Cardiac fibroblast (primary cell): Measurements from ENCODE around the gene FEZ2.

ENCODE experiments used
- DNase-seq, 2 donors: peaks; one replicate each; pipeline versions ENCODE4 v3.0.0 to v3.0.0-alpha.2; 2010; ENCODE audit warnings: low read depth in 2 of 2
- H3K4me3 ChIP-seq, 2 donors: replicated peaks in 1 of 2; 1 replicate in 1 of 2; 2 replicates in 1 of 2; pipeline ENCODE4 v1.5.1; 2011; ENCODE audit warnings: low read depth in 2 of 2, low read length in 2 of 2, mild to moderate bottlenecking in 2 of 2, moderate library complexity in 1 of 2
- TF ChIP-seq, protein P1 (sequence below): IDR thresholded peaks from one replicate; pipeline ENCODE4 v1.5.1; 2011; ENCODE audit warnings: low read depth, mild to moderate bottlenecking, low read length, inconsistent platforms

Gene FEZ2

DNA sequence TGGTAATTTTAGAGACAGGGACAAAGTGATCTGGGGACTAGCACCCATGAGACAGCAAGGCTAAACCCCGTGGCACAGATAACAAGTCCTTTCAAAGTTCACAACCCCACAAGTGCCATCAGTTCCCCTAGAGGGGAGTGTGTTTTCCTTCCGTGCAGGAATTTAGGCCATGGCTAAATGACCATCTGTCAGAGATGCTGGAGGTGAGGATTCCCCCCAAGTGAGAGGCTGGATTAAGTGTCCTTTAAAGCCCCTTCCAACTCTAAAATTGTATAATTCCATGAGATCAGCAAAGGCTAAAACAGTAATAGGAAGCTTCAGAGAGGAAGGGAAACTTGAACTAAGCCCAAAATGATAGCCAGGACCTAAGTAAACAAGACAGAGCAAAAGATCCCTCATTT, 8.7 kb downstream of the FEZ2 start:
- no peak overlapping the region for H3K4me3 ChIP-seq
- TF ChIP-seq, protein P1, sequence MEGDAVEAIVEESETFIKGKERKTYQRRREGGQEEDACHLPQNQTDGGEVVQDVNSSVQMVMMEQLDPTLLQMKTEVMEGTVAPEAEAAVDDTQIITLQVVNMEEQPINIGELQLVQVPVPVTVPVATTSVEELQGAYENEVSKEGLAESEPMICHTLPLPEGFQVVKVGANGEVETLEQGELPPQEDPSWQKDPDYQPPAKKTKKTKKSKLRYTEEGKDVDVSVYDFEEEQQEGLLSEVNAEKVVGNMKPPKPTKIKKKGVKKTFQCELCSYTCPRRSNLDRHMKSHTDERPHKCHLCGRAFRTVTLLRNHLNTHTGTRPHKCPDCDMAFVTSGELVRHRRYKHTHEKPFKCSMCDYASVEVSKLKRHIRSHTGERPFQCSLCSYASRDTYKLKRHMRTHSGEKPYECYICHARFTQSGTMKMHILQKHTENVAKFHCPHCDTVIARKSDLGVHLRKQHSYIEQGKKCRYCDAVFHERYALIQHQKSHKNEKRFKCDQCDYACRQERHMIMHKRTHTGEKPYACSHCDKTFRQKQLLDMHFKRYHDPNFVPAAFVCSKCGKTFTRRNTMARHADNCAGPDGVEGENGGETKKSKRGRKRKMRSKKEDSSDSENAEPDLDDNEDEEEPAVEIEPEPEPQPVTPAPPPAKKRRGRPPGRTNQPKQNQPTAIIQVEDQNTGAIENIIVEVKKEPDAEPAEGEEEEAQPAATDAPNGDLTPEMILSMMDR: no peak
- DNase-seq: no peak

- TF ChIP-seq, protein P1: no peak
- DNase-seq: no peak
- no peak overlapping the region for H3K4me3 ChIP-seq
These were observed 10.4 kb downstream of the FEZ2 start for GRCh38 chr2:36587556-36587955.

- TF ChIP-seq, protein P1: no peak
- DNase-seq: no peak
- no peak overlapping the region for H3K4me3 ChIP-seq
These were observed 10.9 kb downstream of the FEZ2 start for GRCh38 chr2:36587101-36587500.

- no peak overlapping the region for H3K4me3 ChIP-seq
- TF ChIP-seq, protein P1: no peak
- DNase-seq: no peak
These were observed 11.3 kb downstream of the FEZ2 start for GRCh38 chr2:36586672-36587071.

DNA sequence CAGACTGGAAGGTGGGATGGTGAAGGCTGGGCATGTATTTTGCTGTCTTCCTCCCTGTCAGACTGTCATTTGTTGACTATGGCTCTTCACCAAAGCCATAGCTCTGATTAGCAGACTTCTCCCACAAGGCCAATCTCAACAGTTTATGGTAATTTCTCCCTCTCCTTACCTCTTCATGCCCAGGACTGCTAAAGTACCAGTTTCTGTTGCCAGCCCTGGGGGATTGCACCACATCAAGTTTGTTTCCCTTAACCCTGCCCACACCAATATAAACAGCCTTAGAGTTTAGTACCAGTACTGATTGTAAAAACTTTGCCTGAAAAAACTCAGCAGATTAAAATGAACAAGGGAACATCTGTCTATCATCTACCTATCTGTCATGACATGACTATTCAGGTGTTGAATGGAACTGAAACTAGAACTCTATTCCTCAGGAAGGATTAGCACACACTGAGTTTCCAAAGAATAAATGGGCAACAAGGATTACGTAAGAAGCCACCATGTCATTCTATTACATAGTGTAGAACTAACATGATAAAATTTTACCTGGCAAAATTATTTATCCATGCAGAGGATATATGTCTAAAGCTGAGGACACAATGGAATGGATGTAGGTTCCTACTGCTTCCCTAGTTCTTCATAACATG, 13.7 kb downstream of the FEZ2 start:
- no peak overlapping the region for H3K4me3 ChIP-seq
- TF ChIP-seq, protein P1: no peak
- DNase-seq: no peak

DNA sequence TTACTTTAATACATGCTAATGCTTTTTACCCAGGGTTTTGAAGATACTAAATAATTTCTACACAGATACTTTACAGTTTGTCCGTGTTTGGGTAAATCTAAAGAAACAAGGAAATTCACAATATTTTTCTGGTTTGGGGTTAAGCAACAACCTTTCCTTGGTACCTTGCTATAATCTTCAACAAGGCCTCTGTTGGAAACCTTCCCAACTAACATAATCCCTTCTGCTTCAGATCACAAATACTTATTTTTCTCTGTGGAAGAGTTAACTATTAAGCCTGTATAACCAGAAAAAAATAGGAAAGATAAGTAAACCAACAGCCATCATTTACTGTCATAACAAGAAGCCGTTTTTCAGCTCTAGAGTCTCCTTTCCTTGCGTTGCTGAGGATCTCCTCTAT, 15.0 kb downstream of the FEZ2 start:
- TF ChIP-seq, protein P1: no peak
- no peak overlapping the region for H3K4me3 ChIP-seq
- no peak for DNase-seq

DNA sequence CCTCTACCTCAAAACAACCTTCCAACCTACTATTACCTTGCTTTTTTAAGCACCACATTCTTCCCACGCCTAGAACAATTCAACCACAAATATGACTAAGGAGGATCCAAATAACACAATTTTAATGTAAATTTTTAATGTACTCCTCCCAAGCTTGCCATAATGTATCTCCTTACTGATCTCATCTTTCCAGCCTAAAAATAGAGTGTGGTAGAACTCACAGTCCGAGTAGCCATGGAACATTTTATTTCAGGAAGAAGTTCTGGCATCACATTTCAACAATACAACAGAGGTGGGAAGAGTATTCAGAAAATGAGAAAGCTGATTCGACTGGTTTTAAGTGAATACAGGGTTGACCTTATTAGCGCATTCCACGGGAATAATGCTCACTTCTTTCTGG, 15.4 kb downstream of the FEZ2 start:
- TF ChIP-seq, protein P1: no peak
- no peak overlapping the region for H3K4me3 ChIP-seq
- DNase-seq: no peak
